GM12878 (cell line): Measurements from ENCODE around the gene SPHKAP.

Experiments used
- CHD4 ChIP-seq: fragments of 200-600 bp; sonication (generic); IDR thresholded peaks from 2 replicates; pipeline ENCODE4 v1.6.1; 2016; ENCODE audit warnings: mild to moderate bottlenecking
- JUNB ChIP-seq: IDR thresholded peaks from 2 replicates; pipeline ENCODE4 v1.6.1; 2016; ENCODE audit warnings: antibody characterized with exemption, mild to moderate bottlenecking
- MXI1 ChIP-seq: fragments of 150-350 bp; IDR thresholded peaks from 2 replicates; pipeline ENCODE4 v1.6.1; 2011; ENCODE audit warnings: low read depth, mild to moderate bottlenecking, inconsistent platforms, low read length, improper control_type of control experiment
- REST ChIP-seq: IDR thresholded peaks from 2 replicates; pipeline ENCODE4 v1.6.1; 2012; ENCODE audit warnings: mild to moderate bottlenecking, low read depth, low read length
- TBL1XR1 ChIP-seq: IDR thresholded peaks from 2 replicates; pipeline ENCODE4 v1.6.1; 2012; ENCODE audit warnings: low read depth, low read length, improper control_type of control experiment
- ZBTB33 ChIP-seq: fragments of 450-650 bp; IDR thresholded peaks from 2 replicates; pipeline ENCODE4 v1.6.1; 2017; ENCODE audit warnings: mild to moderate bottlenecking

GRCh38 chr2:228136027-228136426 lies 45.5 kb downstream of the SPHKAP start:
- TF ChIP-seq MXI1 (no peak), REST (no peak), TBL1XR1 (no peak), ZBTB33 (no peak), CHD4 (no peak), JUNB (no peak)
